Stimulated activated CD8-positive, alpha-beta memory T cell treated with anti-CD3 and anti-CD28 coated beads, Interleukin-15, amount 100 ng/mL, for 48 hours (primary cell): ENCODE data around the gene TMED9.
A peak's percentile ranks its signal among the peaks of the same experiment; 100 is the strongest.

Experiments
- DNase-seq, 2 donors: peaks; one replicate each; pipeline ENCODE4 v3.0.0-alpha.2; 2020; ENCODE audit warnings: low read depth in 2 of 2

Gene TMED9

DNA sequence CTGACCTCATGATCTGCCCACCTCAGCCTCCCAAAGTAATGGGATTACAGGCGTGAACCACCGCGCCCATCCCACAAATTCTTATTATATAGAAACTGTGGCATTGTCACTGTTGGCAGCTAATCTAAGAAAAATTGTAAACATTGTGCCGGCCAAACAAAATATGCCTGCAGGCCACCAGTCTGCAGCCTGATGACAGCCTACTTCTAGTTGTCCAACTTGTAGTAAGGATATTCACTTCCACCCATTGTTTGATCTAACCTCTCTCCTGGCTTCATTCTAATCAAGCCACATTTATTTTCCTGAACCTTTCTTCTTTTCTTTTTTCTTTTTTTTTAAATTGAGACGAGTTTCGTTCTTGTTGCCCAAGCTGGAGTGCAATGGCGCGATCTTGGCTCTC is 13.7 kb upstream of the TMED9 start:
- DNase-seq, result no peak

- no peak for DNase-seq
Measured at GRCh38 chr5:177588413-177588909, 3.5 kb upstream of the TMED9 start.

- DNase-seq, result no peak
Measured at GRCh38 chr5:177590406-177590805, 1.6 kb upstream of the TMED9 start.

DNA sequence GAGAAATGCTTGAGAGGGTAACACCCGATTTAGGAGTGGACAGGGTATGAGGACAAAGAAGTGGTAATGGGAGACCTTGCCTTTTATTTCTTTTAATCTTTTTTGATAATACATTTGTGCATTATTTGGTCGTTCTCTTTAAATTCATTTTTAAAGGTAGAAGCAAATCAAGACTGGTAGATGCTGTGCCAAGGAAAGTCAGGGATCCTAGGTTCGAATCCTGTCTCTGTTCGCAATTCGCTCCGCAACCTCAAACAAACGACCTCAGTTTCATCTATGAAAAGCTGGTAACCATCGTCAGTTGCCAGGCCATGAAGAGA is 353 bp upstream of the TMED9 start:
- no peak for DNase-seq

- DNase-seq, result no peak
Measured at GRCh38 chr5:177592905-177593304, 902 bp downstream of the TMED9 start.

- no peak for DNase-seq
Measured at GRCh38 chr5:177593511-177593910, 1.5 kb downstream of the TMED9 start.

DNA sequence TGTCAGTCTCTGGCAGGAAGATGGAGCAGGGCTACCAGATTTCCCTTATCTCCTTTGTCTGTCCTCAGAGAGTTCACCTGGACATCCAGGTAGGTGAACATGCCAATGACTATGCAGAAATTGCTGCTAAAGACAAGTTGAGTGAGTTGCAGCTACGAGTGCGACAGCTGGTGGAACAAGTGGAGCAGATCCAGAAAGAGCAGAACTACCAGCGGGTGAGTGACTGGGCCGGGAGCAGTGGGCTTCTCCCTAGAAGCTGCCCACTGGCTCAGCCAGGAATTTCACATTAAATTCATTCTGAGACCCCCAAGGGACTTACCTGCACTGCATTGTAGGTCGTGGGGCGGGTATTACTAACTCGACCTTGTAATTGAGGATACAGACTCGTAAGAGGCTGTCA is 2.1 kb downstream of the TMED9 start:
- no peak for DNase-seq

- no peak for DNase-seq
Measured at GRCh38 chr5:177595026-177595585, 3.1 kb downstream of the TMED9 start.

DNA sequence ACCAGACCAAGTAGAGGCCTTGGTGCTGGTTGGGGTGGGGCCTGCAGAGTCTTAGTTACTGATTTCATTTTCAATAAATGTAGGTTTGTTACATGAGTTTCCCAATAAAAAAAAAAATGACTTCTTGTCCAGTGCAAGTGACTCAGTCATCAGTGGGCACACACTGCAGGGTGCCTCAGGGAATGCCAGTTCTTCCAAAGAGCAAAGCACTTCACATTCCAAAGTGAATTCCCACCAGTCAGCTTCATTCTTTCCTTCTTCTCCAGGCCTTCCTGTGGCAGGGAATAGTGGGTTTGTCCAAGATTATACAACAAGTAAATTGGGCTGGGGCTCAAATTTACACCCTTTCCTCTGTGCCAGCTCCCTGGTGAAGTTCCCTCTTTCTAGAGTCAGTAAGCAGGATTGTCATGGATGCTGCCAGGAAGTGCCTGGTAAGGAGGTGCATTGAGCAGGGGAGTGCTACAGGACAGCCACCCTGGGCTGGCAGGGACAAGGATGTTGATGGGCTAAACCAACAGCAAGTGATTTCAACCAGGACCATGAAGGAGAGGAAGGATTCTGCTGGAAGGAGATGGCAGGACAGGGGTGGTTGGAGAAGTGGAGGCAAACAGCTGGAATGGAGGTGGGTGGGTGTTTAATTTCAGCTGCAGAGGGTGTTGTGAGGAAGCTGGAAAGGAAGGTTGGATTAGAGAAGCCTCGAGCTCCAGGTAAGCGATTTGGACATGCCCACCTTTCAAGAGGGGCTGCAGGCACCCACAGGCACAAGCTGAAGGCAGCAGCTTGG is 4.2 kb downstream of the TMED9 start:
- no peak for DNase-seq

DNA sequence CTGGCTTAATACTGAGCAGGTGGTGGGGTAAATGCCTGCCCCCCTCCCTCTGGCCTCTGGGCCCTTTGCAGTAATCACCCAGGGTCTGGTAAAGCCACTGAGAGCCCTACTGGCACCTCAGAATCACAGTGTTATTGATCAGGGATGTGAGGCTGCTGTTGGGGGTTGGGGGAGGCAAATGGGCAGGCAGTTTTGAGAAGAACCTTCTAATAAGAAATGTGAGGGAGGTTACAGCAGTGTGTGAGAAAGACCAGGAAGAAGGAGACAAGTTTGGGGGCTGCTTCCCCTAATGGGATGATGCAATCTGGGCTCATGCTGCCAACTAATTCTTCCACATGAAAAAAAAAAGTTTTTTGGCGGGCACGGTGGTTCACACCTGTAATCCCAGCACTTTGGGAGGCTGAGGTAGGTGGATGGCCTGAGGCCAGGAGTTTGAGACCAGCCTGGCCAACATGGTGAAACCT is 4.8 kb downstream of the TMED9 start:
- no peak for DNase-seq

GRCh38 chr5:177598477-177598876 is 6.5 kb downstream of the TMED9 start:
- DNase-seq, result no peak

GRCh38 chr5:177599731-177600507 is 7.9 kb downstream of the TMED9 start, which contains the start of gene B4GALT7:
Gene B4GALT7, plus strand, starts transcription at chr5:177600132. Its CDS starts 79 bp downstream, at chr5:177600211.
- DNase-seq, result peak; percentile 76 to 83

DNA sequence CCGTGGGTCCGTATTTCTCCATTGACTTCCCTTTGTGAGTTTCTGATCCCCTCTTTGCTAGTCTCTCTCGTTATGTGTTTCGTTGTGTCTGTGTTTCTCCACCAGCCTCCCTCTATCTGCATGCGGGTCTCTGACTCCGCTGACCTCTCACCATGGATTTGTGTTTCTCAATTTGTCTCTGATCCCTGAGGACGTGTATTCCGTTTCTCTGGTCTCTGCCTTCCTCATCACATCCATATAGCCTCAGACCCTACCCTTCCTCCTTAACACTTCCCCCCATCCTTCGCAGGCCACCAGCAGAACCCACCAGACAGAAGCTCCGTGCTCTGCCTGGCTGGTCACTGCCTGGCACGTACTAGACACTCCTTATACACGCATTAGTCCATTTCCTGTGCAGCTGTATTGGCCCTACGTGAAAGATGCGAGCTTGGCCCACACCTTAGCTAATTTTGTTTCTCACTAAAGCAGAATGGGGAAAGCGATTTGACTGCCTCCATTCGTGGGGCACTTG is 8.6 kb downstream of the TMED9 start:
- DNase-seq, result no peak

DNA sequence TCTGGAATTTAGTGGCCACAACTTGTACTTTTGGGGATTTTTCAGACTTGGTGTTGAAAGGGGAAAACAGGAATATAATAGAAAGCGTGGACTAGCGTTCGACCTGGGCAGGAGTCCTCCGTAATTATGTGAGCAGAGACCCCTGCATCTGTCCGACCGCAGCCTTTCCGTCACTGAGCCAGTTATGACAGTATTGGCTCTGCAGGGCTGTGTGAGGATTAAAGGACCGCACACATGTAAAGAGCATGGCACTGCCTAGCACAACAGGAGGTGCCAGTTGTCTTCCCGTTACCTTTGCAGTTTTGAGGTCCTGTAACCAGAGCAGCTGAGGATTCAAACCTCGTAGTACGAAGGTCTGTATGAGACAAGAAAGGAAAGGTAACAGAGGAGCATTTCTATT is 9.1 kb downstream of the TMED9 start:
- DNase-seq, result no peak

GRCh38 chr5:177601577-177602457 is 9.8 kb downstream of the TMED9 start:
- DNase-seq, result no peak

DNA sequence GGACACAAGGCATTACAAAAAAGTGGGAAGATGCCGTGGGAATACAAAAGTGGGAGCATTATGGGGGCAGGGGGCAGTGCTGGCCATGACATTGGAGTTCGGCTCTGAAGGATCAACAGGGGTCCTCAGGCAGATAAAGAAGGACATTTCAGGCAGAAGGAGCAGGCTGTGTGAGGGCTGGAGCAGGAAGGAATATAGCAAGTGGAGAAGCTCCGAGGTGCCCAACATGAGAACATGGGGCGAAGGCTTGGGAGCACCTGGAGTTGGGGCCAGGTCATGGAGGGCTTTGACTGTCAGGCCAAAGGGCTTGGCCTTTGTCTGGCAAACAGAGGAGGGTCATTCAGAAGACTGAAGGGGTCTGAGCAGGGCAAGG is 10.4 kb downstream of the TMED9 start:
- DNase-seq, result no peak

DNA sequence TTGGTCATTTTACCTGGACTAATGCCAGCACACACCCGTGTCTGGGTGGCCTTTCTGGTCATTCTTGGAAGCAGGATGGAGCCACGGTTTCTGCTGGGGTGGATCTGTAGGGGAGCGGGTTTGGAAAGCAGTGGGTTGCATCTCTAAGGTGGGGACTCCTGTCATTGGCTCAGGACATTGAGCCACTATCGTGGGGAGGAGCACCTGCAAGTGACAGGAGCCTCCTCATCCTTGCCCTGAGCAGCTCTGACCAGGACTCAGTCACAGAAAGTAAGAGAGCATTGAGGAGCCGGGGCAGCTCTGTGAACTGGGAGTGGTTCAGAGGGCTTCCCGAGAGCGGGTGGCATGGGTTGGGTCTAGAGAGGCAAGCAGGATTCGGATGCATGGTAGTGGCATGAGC is 11.6 kb downstream of the TMED9 start:
- DNase-seq, result no peak

DNA sequence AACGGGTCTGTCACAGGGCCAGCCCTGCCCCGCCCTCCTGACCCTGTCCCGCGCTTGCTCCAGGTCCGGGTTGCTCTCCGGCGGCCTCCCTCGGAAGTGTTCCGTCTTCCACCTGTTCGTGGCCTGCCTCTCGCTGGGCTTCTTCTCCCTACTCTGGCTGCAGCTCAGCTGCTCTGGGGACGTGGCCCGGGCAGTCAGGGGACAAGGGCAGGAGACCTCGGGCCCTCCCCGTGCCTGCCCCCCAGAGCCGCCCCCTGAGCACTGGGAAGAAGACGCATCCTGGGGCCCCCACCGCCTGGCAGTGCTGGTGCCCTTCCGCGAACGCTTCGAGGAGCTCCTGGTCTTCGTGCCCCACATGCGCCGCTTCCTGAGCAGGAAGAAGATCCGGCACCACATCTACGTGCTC is 12.1 kb downstream of the TMED9 start:
- no peak for DNase-seq

DNA sequence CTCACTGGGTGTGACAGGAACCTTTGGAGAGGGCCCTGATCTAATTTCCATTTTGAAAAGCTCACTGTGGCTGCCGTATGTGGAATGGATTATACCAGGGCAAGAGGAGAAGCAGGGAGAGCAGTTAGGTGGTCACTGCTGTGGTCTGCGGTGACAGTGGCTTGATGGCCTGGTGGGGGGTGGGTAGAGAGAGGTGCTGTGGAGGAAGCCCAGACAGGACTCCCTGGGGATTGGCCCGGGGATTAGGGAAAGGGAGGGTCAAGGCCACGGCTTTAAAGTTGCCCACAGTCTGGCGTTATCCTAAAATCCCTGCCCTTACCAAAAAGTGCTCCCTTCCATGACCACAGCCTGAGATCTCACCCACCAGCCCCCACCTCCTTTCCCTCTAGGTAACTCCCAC is 12.7 kb downstream of the TMED9 start:
- no peak for DNase-seq

GRCh38 chr5:177605078-177605477 is 13.1 kb downstream of the TMED9 start:
- DNase-seq, result no peak

GRCh38 chr5:177605667-177606066 is 13.7 kb downstream of the TMED9 start:
- DNase-seq, result no peak
